ENCODE data around the gene SH3GLB1. TPM values are rescaled to one million over a fixed set of nuclear protein-coding genes. Genes with fewer than 3 reads are reported as not detected.

Gene SH3GLB1
- total RNA-seq, 1 donor: 53.9 TPM

GRCh38 chr1:86713477-86713876, 9.1 kb downstream of the SH3GLB1 start:
- H3K27ac ChIP-seq (ENCODE audit: low read depth, low read length): no peak overlapping the region
- H3K4me3 ChIP-seq (ENCODE audit: insufficient read depth, low read length): no peak overlapping the region
- no peak for DNase-seq (ENCODE audit: insufficient read length, low spot score, missing footprints)
- H3K27me3 ChIP-seq (ENCODE audit: insufficient read depth, low read length): no peaks in the 10 kb centered on the region
- H3K36me3 ChIP-seq (ENCODE audit: insufficient read depth, low read length): peaks cover 10% of the 10 kb centered on the region
- H4K20me1 ChIP-seq (ENCODE audit: insufficient read depth, low read length): peaks cover 59% of the 10 kb centered on the region
- no peak for TF ChIP-seq CTCF (IDR thresholded peaks at IDR 0.05; ENCODE audit: extremely low read depth, low read depth, low read length)
- H3K4me2 ChIP-seq (ENCODE audit: insufficient read depth, low read length): no peak overlapping the region
- H2AFZ ChIP-seq (ENCODE audit: low read length): no peak overlapping the region
- H3K79me2 ChIP-seq (ENCODE audit: insufficient read depth, low read length): peaks cover 98% of the 10 kb centered on the region
- peaks cover 14% of the 10 kb centered on the region for H3K4me1 ChIP-seq (ENCODE audit: insufficient read depth, low read length)
- no peaks in the 10 kb centered on the region for H3K9me3 ChIP-seq (ENCODE audit: low read depth, low read length)

DNA sequence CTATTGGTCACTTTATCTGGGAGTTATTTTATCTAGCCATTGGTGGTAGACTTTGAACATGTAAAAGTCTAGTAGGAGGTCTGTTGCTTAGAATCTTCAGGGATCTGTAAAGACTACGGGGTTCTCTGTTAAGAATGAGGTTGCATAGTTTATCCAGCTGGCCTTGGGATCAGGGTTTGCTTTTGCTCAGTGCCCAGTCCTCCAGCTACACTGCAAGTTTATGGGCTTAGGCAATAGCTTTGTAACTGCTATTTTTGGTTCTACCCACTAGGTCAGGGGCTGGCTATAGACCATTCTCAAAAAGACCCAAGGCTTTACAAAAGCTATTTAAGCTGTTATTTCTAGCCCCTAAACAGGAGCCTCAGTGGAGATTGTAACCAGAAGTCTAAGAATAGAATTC, 9.8 kb downstream of the SH3GLB1 start:
- H3K27ac ChIP-seq (ENCODE audit: low read depth, low read length): no peak overlapping the region
- H3K4me2 ChIP-seq (ENCODE audit: insufficient read depth, low read length): no peak overlapping the region
- no peak overlapping the region for H3K4me3 ChIP-seq (ENCODE audit: insufficient read depth, low read length)

DNA sequence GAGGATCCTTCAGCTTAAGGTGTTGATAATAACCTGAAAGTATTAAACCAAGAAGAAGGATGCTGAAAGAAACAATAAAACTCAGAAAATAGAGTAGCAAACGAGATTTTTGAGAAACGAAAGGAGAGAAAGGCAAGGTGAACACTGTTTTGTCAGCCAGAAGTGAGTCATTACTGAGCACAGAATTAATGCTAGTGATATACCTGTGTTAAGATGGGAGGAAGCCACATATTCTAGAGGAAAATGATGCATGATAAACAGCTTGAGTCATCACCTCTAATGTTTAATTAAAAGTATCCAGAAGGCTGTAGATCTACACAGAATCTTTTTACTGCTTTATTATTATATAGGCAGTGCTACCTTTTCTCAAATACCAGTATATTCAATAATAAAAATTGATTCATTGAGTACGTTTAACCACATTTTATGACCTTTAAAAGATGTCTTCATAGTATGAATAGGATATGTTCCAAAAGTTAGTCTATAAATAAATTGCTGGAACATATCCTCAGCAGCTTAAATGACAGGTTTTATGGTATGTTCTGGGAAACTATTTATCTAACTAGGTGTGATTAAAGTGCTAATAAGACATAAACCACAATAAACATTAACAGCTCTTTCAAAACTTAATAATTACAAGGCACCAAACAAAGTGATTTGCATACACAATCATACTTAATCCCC, 10.3 kb downstream of the SH3GLB1 start:
- Histone ChIP-seq H3K27me3 (ENCODE audit: insufficient read depth, low read length) (no peaks in the 10 kb centered on the region), H3K9me3 (ENCODE audit: low read depth, low read length) (no peaks in the 10 kb centered on the region), H3K4me3 (ENCODE audit: insufficient read depth, low read length) (no peak overlapping the region), H3K4me2 (ENCODE audit: insufficient read depth, low read length) (no peak overlapping the region), H4K20me1 (ENCODE audit: insufficient read depth, low read length) (peaks cover 54% of the 10 kb centered on the region), H3K36me3 (ENCODE audit: insufficient read depth, low read length) (peaks cover 13% of the 10 kb centered on the region), H3K79me2 (ENCODE audit: insufficient read depth, low read length) (peaks cover 96% of the 10 kb centered on the region), H2AFZ (ENCODE audit: low read length) (no peak overlapping the region), H3K4me1 (ENCODE audit: insufficient read depth, low read length) (peaks cover 6% of the 10 kb centered on the region), H3K27ac (ENCODE audit: low read depth, low read length) (no peak overlapping the region)
- no peak for TF ChIP-seq CTCF (IDR thresholded peaks at IDR 0.05; ENCODE audit: extremely low read depth, low read depth, low read length)
- peak; percentile 23 for DNase-seq (ENCODE audit: insufficient read length, low spot score, missing footprints)

More for the DNA sequence above, 9.8 kb downstream of the SH3GLB1 start:
- Histone ChIP-seq H3K79me2 (ENCODE audit: insufficient read depth, low read length) (peaks cover 97% of the 10 kb centered on the region), H3K4me1 (ENCODE audit: insufficient read depth, low read length) (peaks cover 7% of the 10 kb centered on the region), H3K9me3 (ENCODE audit: low read depth, low read length) (no peaks in the 10 kb centered on the region), H4K20me1 (ENCODE audit: insufficient read depth, low read length) (peaks cover 59% of the 10 kb centered on the region), H2AFZ (ENCODE audit: low read length) (no peak overlapping the region), H3K36me3 (ENCODE audit: insufficient read depth, low read length) (peaks cover 10% of the 10 kb centered on the region), H3K27me3 (ENCODE audit: insufficient read depth, low read length) (no peaks in the 10 kb centered on the region)
- DNase-seq (ENCODE audit: insufficient read length, low spot score, missing footprints): no peak
- no peak for TF ChIP-seq CTCF (IDR thresholded peaks at IDR 0.05; ENCODE audit: extremely low read depth, low read depth, low read length)

GRCh38 chr1:86718786-86719185, 14.4 kb downstream of the SH3GLB1 start:
- no peak overlapping the region for H3K27ac ChIP-seq (ENCODE audit: low read depth, low read length)
- H3K79me2 ChIP-seq (ENCODE audit: insufficient read depth, low read length): peaks cover 84% of the 10 kb centered on the region
- no peak for DNase-seq (ENCODE audit: insufficient read length, low spot score, missing footprints)
- peaks cover 36% of the 10 kb centered on the region for H4K20me1 ChIP-seq (ENCODE audit: insufficient read depth, low read length)
- TF ChIP-seq CTCF (IDR thresholded peaks at IDR 0.05; ENCODE audit: extremely low read depth, low read depth, low read length): no peak
- H2AFZ ChIP-seq (ENCODE audit: low read length): no peak overlapping the region
- H3K4me2 ChIP-seq (ENCODE audit: insufficient read depth, low read length): no peak overlapping the region
- no peak overlapping the region for H3K4me3 ChIP-seq (ENCODE audit: insufficient read depth, low read length)
- H3K4me1 ChIP-seq (ENCODE audit: insufficient read depth, low read length): peaks cover 6% of the 10 kb centered on the region
- H3K27me3 ChIP-seq (ENCODE audit: insufficient read depth, low read length): no peaks in the 10 kb centered on the region
- H3K9me3 ChIP-seq (ENCODE audit: low read depth, low read length): no peaks in the 10 kb centered on the region
- H3K36me3 ChIP-seq (ENCODE audit: insufficient read depth, low read length): peaks cover 47% of the 10 kb centered on the region
